HL-60/S4 (cell line): ENCODE measurements around the gene ALK.

Source experiments
- in situ Hi-C: fragments of 300-500 bp; cut with MboI; formaldehyde crosslinking; loops from 2 replicates; pipeline ENCODE4 v1.14.3; 2022; ENCODE audit warnings: low sequenced_read_pairs

Gene ALK

DNA sequence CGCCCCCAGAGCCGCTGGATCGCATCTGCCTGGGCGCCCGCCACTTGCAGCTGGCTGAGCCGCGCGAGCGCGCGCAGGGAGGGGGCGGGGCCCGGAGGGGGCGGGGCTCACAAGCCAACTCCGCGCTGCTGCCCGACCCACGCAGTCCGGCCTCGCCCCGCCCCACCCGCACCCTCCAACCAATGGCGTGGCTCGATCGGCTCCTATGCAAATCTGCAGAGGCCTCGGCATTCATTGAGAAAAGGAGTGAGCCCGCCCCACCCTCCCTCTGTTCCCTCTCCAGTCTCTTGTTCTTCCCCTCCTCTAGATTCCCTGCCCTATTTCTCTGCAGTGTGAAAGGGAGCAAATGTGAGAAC, at the start of gene ALK:
ALK (minus strand) TSS at position 27 of the 356 bp plus-strand sequence. CDS start 927 bp downstream, outside the sequence.
- in situ Hi-C loops: no loop called here

- in situ Hi-C loops: no loop called here
Observed at GRCh38 chr2:29966266-29966665, 44.9 kb upstream of the ALK start.

- in situ Hi-C loops: no loop called here
Observed at GRCh38 chr2:29963972-29964570, 42.7 kb upstream of the ALK start.

- in situ Hi-C loops: no loop called here
Observed at GRCh38 chr2:29962922-29963321, 41.5 kb upstream of the ALK start.

- in situ Hi-C loops: no loop called here
Observed at GRCh38 chr2:29954316-29954715, 32.9 kb upstream of the ALK start.

- in situ Hi-C loops: no loop called here
Observed at GRCh38 chr2:29952973-29953372, 31.6 kb upstream of the ALK start.

DNA sequence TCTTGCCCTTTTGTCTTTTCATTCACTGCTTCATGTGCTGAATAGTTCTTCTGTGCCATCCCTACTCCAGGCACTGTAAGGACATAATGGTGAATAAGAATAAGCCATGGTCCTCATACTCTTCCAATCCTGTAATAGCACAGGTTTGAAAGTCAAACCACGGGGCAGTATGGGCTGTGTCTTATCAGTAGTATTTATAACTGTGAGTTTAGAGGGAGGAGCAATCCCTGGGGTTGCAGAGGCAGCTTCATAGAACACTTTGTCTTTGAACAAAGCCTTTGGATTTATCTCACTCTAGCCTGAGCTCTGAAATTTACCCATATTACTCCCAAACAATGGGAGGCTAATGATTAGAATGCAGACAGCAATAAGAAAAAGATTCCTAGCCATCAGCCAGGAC, 30.2 kb upstream of the ALK start:
- in situ Hi-C loops: no loop called here

- in situ Hi-C loops: no loop called here
Observed at GRCh38 chr2:29950481-29950880, 29.1 kb upstream of the ALK start.

GRCh38 chr2:29949042-29949441, 27.7 kb upstream of the ALK start:
- in situ Hi-C loops: no loop called here

- in situ Hi-C loops: no loop called here
Observed at GRCh38 chr2:29946505-29946904, 25.1 kb upstream of the ALK start.

GRCh38 chr2:29942711-29943110, 21.3 kb upstream of the ALK start:
- in situ Hi-C loops: no loop called here

DNA sequence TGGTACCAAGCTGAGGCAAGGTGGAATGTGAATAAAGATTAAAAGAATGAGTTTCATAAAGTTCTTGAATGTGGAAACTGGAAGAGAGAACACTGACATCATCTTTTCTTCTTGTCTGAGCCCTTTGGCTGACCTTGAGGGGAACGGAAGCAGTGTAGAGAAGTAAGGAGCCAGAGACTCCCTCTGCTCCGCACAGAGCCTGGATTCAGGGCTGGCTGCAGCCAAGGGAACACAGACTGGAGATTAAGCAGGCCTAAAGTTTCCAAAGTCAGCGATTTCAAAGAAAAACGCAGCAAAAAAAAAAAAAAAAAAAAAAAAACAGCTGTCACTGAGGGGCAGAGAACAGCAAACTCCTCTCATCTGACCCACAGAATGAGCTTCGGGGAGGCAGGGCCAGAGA, 19.3 kb upstream of the ALK start:
- in situ Hi-C loops: no loop called here

DNA sequence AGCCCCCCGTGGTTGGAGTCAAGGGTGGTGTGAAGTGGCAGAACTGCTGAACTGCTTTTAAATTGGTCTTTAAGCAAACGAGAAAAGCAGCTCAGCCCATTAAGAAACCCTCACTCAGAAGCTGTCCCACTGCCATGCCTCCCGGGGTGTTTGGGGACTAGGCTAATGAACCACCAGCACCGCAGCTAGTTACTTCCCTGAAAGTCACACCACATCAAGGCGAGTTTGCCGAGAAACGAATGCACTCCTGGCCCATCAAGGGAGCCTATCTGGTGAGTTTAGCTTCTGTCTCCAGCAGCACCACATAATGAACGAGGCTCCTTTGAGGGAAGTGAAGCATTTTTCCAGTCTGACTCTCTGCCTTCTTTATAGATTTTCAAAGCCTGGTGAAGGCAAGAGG, 14.6 kb upstream of the ALK start:
- in situ Hi-C loops: no loop called here

GRCh38 chr2:29931818-29932217, 10.4 kb upstream of the ALK start:
- in situ Hi-C loops: no loop called here

- in situ Hi-C loops: no loop called here
Observed at GRCh38 chr2:29923110-29923721, 1.8 kb upstream of the ALK start.

- in situ Hi-C loops: no loop called here
Observed at GRCh38 chr2:29922605-29923004, 1.2 kb upstream of the ALK start.

- in situ Hi-C loops: no loop called here
Observed at GRCh38 chr2:29920631-29921559, 491 bp downstream of the ALK start.

DNA sequence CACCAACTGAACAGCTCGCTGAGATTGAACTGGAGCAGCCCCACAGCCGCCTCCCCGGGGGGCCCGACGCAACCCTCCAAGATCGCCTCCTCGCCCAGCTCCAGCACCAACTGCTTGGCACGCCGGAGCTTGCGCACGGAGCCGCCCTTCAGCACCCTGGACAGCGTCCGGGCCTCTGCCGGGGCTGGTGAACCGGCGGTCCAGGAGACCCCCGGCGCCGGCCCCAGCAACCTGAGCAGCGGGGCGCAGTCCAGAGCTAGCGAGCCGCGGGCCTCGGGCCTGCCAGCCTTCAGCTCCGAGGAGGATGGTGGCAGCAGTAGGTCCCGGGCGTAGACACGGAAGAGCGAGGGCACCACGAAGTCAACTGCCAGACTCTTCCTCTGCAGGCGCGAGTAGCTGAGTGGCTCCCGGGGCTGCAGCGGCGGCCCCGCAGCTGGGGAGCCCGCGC, 1.2 kb downstream of the ALK start:
- in situ Hi-C loops: no loop called here

DNA sequence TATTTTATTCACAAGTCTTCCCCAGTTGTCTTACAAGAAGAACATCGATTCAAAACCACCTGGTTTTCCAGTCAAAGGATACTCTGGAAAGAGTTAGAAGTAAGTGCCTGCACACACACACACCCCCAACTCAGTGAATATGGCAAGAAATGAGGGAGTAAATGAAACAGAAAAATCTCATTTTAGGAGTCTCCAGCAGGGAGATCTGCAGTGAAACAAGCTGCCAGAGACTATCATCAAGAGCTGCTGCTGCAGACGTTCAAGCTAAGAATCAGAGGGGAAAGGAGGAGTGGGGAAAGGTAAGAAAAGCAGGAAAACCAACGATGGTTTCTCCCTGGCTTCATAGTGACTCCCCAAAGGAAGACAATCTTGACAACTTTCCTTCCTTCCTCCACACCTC, 2.4 kb downstream of the ALK start:
- in situ Hi-C loops: no loop called here

DNA sequence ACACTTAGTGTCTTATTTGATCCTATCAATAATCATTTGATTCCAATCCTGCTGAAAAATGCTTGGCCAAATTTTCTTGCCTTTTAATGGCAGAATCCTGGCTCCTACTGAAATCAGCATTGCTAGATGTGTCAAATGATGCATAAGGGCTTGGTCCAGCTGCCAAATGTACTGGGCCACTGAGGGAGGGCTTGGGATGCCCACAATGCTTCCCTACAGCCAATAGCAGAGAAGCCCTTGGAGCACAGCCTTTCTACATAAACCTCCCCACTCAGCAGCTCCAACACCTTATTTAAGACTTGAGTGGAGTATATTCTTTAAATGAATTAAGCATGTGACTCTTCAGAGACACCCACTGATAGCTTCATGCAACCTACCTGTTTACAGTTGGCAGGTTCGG, 3.6 kb downstream of the ALK start:
- in situ Hi-C loops: no loop called here

DNA sequence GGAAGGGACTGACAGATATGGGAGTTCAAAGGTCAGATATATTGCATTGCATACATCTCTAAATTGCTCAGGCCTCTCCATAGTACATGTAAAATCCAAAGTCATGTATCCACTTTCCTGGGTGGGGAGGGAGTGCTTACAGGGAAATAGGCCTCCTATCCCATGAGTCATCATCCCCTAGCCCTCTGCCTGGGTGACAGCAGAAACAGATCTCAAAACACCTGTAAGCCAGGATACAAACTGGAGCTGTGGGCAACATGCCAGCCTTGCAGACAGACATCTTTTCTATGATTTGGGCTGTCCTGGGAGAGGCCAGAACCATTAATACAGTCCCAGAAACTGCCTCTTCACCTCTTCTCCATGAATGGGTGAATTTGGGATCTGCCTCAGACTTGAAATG, 4.8 kb downstream of the ALK start:
- in situ Hi-C loops: no loop called here

GRCh38 chr2:29910960-29911359, 10.4 kb downstream of the ALK start:
- in situ Hi-C loops: no loop called here
